BLaER1 (cell line): ENCODE results near the gene EHD1.

Source experiments
- H3K27ac ChIP-seq: shearing (Covaris generic); formaldehyde crosslinking; 2 replicates; pipeline ENCODE4 v1.8.1; 2022
- H3K27me3 ChIP-seq: shearing (Covaris generic); formaldehyde crosslinking; 2 replicates; pipeline ENCODE4 v1.8.1; 2022
- H3K36me3 ChIP-seq: shearing (Covaris generic); formaldehyde crosslinking; 2 replicates; pipeline ENCODE4 v1.8.1; 2022
- H3K4me1 ChIP-seq: shearing (Covaris generic); formaldehyde crosslinking; 2 replicates; pipeline ENCODE4 v1.8.1; 2022
- H3K4me2 ChIP-seq: shearing (Covaris generic); formaldehyde crosslinking; 2 replicates; pipeline ENCODE4 v1.8.1; 2022
- H3K4me3 ChIP-seq: shearing (Covaris generic); formaldehyde crosslinking; 2 replicates; pipeline ENCODE4 v1.8.1; 2022
- H3K9ac ChIP-seq: shearing (Covaris generic); formaldehyde crosslinking; 2 replicates; pipeline ENCODE4 v1.8.1; 2022
- H3K9me3 ChIP-seq: shearing (Covaris generic); formaldehyde crosslinking; 2 replicates; pipeline ENCODE4 v1.8.1; 2022
- H4K20me1 ChIP-seq: shearing (Covaris generic); formaldehyde crosslinking; 2 replicates; pipeline ENCODE4 v1.8.1; 2022
- Cebpa-rat ChIP-seq: shearing (Covaris generic); IDR thresholded peaks from 2 replicates; pipeline ENCODE4 v1.8.1; 2022

EHD1 gene

GRCh38 chr11:64868904-64869570 is 9.4 kb downstream of the EHD1 start:
- TF ChIP-seq Cebpa-rat, result no peak
- Histone ChIP-seq H4K20me1 (peaks cover 63% of the 10 kb centered on the region), H3K27ac (peak overlapping the region; percentile 92), H3K27me3 (no peaks in the 10 kb centered on the region), H3K4me2 (peak overlapping the region; percentile 97), H3K4me1 (peaks cover 100% of the 10 kb centered on the region), H3K9me3 (no peaks in the 10 kb centered on the region), H3K9ac (peak overlapping the region; percentile 81), H3K4me3 (peak overlapping the region; percentile 31; the same call in 1 of the 2 replicates), H3K36me3 (peaks cover 59% of the 10 kb centered on the region)

DNA sequence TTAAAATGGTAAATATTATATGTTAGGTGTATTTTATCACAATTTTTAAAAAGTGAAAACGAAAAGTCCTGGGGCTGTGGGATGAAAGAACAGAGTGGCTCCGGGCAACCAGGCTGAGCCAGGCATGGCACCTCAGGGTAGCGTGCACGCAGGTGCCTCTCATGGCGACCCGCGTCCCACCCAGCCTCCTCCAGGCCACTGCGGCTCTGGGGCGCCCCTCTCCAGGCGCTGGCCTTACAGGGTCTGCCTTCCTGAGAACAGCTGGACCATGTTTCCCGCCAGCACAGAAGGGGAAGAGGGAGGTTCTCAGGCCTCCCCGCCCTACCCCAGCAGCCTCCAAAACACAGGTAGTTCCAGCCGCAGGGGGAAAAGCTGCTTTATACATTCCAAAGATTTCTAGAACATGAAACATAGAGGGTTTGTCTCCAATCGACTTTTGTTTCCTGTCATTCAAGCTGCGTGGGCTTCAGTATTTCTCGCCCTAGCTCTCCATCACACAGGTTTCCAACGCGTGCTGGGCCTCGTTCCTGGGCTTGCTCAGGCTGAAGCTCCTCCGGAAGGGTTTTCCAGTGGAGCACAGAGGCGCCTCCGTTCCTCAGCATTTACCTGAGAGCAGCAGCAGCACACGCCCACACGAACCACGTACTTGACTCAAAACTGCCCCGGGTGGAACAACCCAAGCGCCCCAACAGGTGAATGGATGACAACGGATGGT is 10.5 kb downstream of the EHD1 start:
- H3K9ac ChIP-seq, result peak overlapping the region; percentile 81
- no peak for TF ChIP-seq Cebpa-rat
- no peak overlapping the region for H3K4me3 ChIP-seq

DNA sequence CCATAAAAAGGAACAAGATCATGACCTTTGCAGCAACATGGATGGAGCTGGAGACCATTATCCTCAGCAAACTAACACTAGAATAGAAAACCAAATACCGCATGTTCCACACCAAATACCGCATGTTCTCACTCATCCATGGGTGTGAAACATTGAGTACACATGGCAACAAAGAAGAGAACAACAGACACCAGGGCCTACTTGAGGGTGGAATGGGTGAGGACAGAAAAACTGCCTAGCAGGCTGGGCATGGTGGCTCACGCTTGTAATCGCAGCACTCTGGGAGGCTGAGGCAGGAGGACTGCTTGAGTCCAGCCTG is 12.3 kb downstream of the EHD1 start:
- peak overlapping the region; percentile 97 for H3K4me2 ChIP-seq
- H3K27ac ChIP-seq, result peak overlapping the region; percentile 92
- H3K9ac ChIP-seq, result peak overlapping the region; percentile 80; the same call in 1 of the 2 replicates
- no peaks in the 10 kb centered on the region for H3K9me3 ChIP-seq
- H4K20me1 ChIP-seq, result peaks cover 36% of the 10 kb centered on the region
- H3K4me3 ChIP-seq, result peak overlapping the region; percentile 21
- H3K36me3 ChIP-seq, result peaks cover 34% of the 10 kb centered on the region
- no peak for TF ChIP-seq Cebpa-rat
- no peaks in the 10 kb centered on the region for H3K27me3 ChIP-seq
- H3K4me1 ChIP-seq, result peaks cover 100% of the 10 kb centered on the region

More for the DNA sequence above, 10.5 kb downstream of the EHD1 start:
- peaks cover 100% of the 10 kb centered on the region for H3K4me1 ChIP-seq
- H3K9me3 ChIP-seq, result no peaks in the 10 kb centered on the region
- H4K20me1 ChIP-seq, result peaks cover 54% of the 10 kb centered on the region
- H3K4me2 ChIP-seq, result peak overlapping the region; percentile 97
- peak overlapping the region; percentile 92 for H3K27ac ChIP-seq
- H3K27me3 ChIP-seq, result no peaks in the 10 kb centered on the region
- H3K36me3 ChIP-seq, result peaks cover 52% of the 10 kb centered on the region

DNA sequence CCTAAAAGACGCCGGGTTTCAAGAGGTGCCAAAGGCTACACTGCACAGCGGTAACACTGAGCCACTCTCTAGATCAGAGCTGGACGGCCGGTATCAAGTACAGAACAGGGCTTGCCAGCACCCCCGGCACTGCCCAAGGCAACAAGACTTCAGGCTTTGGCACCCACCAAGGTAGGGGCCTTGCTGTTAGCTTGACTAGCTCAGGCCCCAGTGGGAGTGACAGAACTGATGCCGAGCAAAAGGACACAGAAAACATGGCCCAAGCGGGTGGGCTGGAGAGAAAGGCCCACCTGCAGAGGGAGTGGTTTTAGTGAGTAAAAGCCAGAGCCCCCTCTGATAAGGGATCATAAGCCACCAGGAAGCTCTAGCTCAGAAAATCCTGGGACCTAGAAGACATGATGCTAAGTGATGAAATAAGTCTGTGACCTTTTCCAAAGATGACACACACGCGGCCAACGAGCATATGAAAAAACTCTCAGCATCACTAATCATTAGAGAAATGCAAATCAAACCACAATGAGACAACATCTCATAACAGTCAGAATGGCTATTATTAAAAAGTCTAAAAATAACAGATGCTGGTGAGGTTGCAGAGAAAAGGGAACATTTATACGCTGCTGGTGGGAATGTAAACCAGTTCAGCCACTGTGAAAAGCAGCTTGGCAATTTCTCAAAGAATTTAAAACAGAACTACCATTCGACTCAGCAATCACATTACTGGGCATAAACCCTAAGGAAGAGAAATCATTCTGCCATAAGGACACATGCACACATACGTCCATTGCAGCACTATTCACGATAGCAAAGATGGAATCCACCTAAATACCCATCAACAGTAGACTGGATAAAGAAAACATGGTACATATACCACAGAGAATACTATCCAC is 12.9 kb downstream of the EHD1 start:
- Histone ChIP-seq H3K4me2 (peak overlapping the region; percentile 97), H3K4me1 (peaks cover 100% of the 10 kb centered on the region), H3K27ac (peak overlapping the region; percentile 92), H3K36me3 (peaks cover 28% of the 10 kb centered on the region), H3K27me3 (no peaks in the 10 kb centered on the region), H4K20me1 (peaks cover 30% of the 10 kb centered on the region), H3K9me3 (no peaks in the 10 kb centered on the region), H3K9ac (peak overlapping the region; percentile 80), H3K4me3 (peak overlapping the region; percentile 60)
- TF ChIP-seq Cebpa-rat, result no peak

- Histone ChIP-seq H3K27ac (peak overlapping the region; percentile 92), H4K20me1 (peaks cover 21% of the 10 kb centered on the region), H3K9ac (peak overlapping the region; percentile 80), H3K4me3 (peak overlapping the region; percentile 60), H3K27me3 (no peaks in the 10 kb centered on the region), H3K4me1 (peaks cover 100% of the 10 kb centered on the region), H3K4me2 (peak overlapping the region; percentile 97), H3K9me3 (no peaks in the 10 kb centered on the region), H3K36me3 (peaks cover 26% of the 10 kb centered on the region)
- no peak for TF ChIP-seq Cebpa-rat
Observed at GRCh38 chr11:64864473-64865285, 13.7 kb downstream of the EHD1 start.

GRCh38 chr11:64864135-64864472 is 14.3 kb downstream of the EHD1 start:
- Histone ChIP-seq H3K27ac (peak overlapping the region; percentile 92), H3K4me1 (peaks cover 100% of the 10 kb centered on the region), H3K27me3 (no peaks in the 10 kb centered on the region), H3K9me3 (no peaks in the 10 kb centered on the region), H3K4me3 (peak overlapping the region; percentile 60), H3K36me3 (peaks cover 20% of the 10 kb centered on the region), H3K4me2 (peak overlapping the region; percentile 97), H4K20me1 (peaks cover 16% of the 10 kb centered on the region), H3K9ac (peak overlapping the region; percentile 80)
- TF ChIP-seq Cebpa-rat, result no peak

- peak overlapping the region; percentile 80 for H3K9ac ChIP-seq
- H3K27ac ChIP-seq, result peak overlapping the region; percentile 92
- no peak for TF ChIP-seq Cebpa-rat
- peak overlapping the region; percentile 60; the same call in 1 of the 2 replicates for H3K4me3 ChIP-seq
- peaks cover 15% of the 10 kb centered on the region for H3K36me3 ChIP-seq
- H3K9me3 ChIP-seq, result no peaks in the 10 kb centered on the region
- peak overlapping the region; percentile 97 for H3K4me2 ChIP-seq
- peaks cover 10% of the 10 kb centered on the region for H4K20me1 ChIP-seq
- peaks cover 100% of the 10 kb centered on the region for H3K4me1 ChIP-seq
- H3K27me3 ChIP-seq, result no peaks in the 10 kb centered on the region
Observed at GRCh38 chr11:64863391-64864060, 14.9 kb downstream of the EHD1 start.

DNA sequence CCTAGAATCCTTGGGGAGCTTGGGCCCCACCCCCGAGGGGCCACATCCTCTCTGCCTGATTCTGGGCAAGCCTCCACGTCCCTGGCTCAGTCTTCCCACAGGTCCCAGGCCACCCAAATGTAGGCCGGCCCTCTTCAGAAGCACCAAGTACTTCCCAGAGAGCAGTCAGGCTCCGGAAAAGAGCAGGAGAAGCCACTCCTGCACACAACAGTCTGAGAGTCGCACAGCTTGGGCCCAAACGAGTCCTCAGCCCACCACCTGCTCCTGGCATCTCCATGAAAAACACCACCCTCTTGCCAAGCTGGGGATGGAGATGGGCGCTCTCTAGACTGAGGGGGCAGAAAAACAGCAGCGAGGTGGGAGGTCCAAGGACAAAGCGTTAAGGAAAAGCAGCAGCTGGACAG is 15.4 kb downstream of the EHD1 start:
- peak overlapping the region; percentile 60 for H3K4me3 ChIP-seq
- peaks cover 13% of the 10 kb centered on the region for H3K36me3 ChIP-seq
- H3K27ac ChIP-seq, result peak overlapping the region; percentile 92
- H3K9ac ChIP-seq, result peak overlapping the region; percentile 80
- peaks cover 100% of the 10 kb centered on the region for H3K4me1 ChIP-seq
- no peak for TF ChIP-seq Cebpa-rat
- H3K4me2 ChIP-seq, result peak overlapping the region; percentile 97
- peaks cover 5% of the 10 kb centered on the region for H4K20me1 ChIP-seq
- no peaks in the 10 kb centered on the region for H3K27me3 ChIP-seq
- no peaks in the 10 kb centered on the region for H3K9me3 ChIP-seq
